NCI-H146 (cell line): ENCODE data around the gene AHNAK2.
A peak's percentile ranks its signal among the peaks of the same experiment; 100 is the strongest.

Source experiments
- DNase-seq: peaks from one replicate; lab custom pipeline; 2025; lab: John Stamatoyannopoulos, UW

Gene AHNAK2

GRCh38 chr14:104937694-104938365 lies 40.3 kb downstream of the AHNAK2 start:
- no peak for DNase-seq

GRCh38 chr14:104937161-104937560 lies 41.0 kb downstream of the AHNAK2 start:
- DNase-seq, result no peak

GRCh38 chr14:104936361-104937155 lies 41.6 kb downstream of the AHNAK2 start:
- no peak for DNase-seq

- no peak for DNase-seq
Observed at GRCh38 chr14:104935955-104936354, 42.2 kb downstream of the AHNAK2 start.

- no peak for DNase-seq
Observed at GRCh38 chr14:104935026-104935650, 43.0 kb downstream of the AHNAK2 start.

GRCh38 chr14:104933746-104934733 lies 44.1 kb downstream of the AHNAK2 start:
- no peak for DNase-seq

GRCh38 chr14:104932676-104933631 lies 45.2 kb downstream of the AHNAK2 start:
- peak; percentile 75 for DNase-seq

GRCh38 chr14:104931771-104932675 lies 46.2 kb downstream of the AHNAK2 start:
- DNase-seq, result no peak

GRCh38 chr14:104931304-104931770 lies 46.8 kb downstream of the AHNAK2 start:
- no peak for DNase-seq

GRCh38 chr14:104930526-104931303 lies 47.5 kb downstream of the AHNAK2 start:
- no peak for DNase-seq

GRCh38 chr14:104929268-104930230 lies 48.6 kb downstream of the AHNAK2 start:
- no peak for DNase-seq

- DNase-seq, result no peak
Observed at GRCh38 chr14:104928391-104929133, 49.6 kb downstream of the AHNAK2 start.

GRCh38 chr14:104927901-104928300 lies 50.3 kb downstream of the AHNAK2 start:
- no peak for DNase-seq

GRCh38 chr14:104927432-104927816 lies 50.8 kb downstream of the AHNAK2 start:
- no peak for DNase-seq

GRCh38 chr14:104926619-104927431 lies 51.3 kb downstream of the AHNAK2 start:
- DNase-seq, result no peak
